ENCODE measurements around the gene LAMTOR2. TPM values are rescaled to one million over a fixed set of nuclear protein-coding genes. Genes with fewer than 3 reads are reported as not detected.

LAMTOR2 gene
- total RNA-seq, 1 donor from 2014 or later, result 61.0 TPM

GRCh38 chr1:156075775-156076204, 21.2 kb downstream of the LAMTOR2 start:
- H3K27ac Mint-ChIP-seq, result peak overlapping the region; percentile 75
- DNase-seq (ENCODE audit: low spot score, unreplicated experiment), result no peak
- no peaks in the 10 kb centered on the region for H3K9me3 Mint-ChIP-seq (ENCODE audit: low read depth)
- no peaks in the 10 kb centered on the region for H3K27me3 Mint-ChIP-seq
- no peak overlapping the region for H3K4me3 Mint-ChIP-seq (ENCODE audit: low read depth)
- H3K4me1 Mint-ChIP-seq (ENCODE audit: low read depth), result peaks cover 62% of the 10 kb centered on the region
- TF ChIP-seq, protein P1, sequence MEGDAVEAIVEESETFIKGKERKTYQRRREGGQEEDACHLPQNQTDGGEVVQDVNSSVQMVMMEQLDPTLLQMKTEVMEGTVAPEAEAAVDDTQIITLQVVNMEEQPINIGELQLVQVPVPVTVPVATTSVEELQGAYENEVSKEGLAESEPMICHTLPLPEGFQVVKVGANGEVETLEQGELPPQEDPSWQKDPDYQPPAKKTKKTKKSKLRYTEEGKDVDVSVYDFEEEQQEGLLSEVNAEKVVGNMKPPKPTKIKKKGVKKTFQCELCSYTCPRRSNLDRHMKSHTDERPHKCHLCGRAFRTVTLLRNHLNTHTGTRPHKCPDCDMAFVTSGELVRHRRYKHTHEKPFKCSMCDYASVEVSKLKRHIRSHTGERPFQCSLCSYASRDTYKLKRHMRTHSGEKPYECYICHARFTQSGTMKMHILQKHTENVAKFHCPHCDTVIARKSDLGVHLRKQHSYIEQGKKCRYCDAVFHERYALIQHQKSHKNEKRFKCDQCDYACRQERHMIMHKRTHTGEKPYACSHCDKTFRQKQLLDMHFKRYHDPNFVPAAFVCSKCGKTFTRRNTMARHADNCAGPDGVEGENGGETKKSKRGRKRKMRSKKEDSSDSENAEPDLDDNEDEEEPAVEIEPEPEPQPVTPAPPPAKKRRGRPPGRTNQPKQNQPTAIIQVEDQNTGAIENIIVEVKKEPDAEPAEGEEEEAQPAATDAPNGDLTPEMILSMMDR (IDR thresholded peaks at IDR 0.05; ENCODE audit: unreplicated experiment), result no peak
- peaks cover 38% of the 10 kb centered on the region for H3K36me3 Mint-ChIP-seq (ENCODE audit: insufficient read depth)

DNA sequence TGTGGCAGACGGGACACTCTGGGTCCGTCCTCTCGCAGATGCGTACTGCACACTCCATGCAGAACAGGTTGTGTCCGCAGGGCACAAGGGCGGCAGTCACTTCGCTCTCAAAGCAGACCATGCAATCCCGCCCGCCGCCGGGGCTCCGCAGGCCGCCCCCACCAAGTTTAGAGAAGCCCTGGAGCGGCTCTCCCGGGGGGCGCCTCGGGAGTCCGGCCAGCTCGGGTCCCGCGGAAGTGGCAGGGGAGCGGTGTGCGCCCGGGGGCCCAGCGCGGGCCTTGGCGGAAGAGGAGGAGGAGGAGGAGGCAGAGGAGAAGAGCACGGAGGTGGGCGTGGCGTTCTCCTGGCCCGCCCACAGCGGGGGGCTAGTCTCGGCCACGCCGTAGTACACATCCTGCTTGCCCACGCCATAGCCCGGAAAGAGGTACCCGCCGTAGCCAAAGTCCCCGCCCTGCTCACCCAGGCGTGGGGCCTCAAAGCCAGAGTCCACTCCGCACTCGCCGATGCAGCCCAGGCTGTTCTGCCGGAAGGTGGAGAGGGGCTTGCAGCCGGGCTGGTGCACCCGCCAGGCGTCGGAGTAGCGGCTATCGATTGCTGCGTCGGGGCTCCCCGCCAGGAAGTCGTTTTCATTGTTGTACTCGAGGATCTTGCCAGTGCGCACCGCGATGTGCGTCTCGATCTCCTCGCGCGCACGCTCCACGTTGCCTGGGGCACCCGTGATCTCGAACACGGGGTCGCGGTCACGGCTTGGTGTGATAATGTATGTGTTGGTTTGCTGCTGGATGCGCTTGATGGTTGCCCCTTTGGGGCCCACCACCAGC, 22.2 kb downstream of the LAMTOR2 start:
- TF ChIP-seq, protein P1 (IDR thresholded peaks at IDR 0.05; ENCODE audit: unreplicated experiment), result no peak
- DNase-seq (ENCODE audit: low spot score, unreplicated experiment), result no peak
- no peaks in the 10 kb centered on the region for H3K9me3 Mint-ChIP-seq (ENCODE audit: low read depth)
- peaks cover 38% of the 10 kb centered on the region for H3K36me3 Mint-ChIP-seq (ENCODE audit: insufficient read depth)
- no peaks in the 10 kb centered on the region for H3K27me3 Mint-ChIP-seq
- H3K4me1 Mint-ChIP-seq (ENCODE audit: low read depth), result peaks cover 62% of the 10 kb centered on the region
- peak overlapping the region; percentile 99 for H3K4me3 Mint-ChIP-seq (ENCODE audit: low read depth)
- H3K27ac Mint-ChIP-seq, result peak overlapping the region; percentile 63

DNA sequence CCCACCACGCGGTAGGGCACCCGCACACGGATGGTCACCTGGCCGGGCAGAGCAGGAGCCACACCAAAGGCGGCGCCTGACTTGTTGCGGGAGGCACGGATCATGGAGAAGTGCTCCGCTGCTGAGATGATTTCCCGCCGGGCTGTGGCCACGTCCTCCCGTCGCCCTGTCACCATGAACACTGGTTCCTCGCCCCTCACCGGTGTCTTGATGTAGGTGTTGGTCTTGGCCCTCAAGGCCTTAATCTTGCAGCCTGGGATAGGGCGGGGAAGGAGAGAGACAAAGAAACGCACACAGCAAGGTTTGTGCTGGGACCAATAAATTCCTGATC, 22.8 kb downstream of the LAMTOR2 start:
- no peak for DNase-seq (ENCODE audit: low spot score, unreplicated experiment)
- Mint-ChIP-seq H3K36me3 (ENCODE audit: insufficient read depth) (peaks cover 38% of the 10 kb centered on the region), H3K9me3 (ENCODE audit: low read depth) (no peaks in the 10 kb centered on the region), H3K4me1 (ENCODE audit: low read depth) (peaks cover 62% of the 10 kb centered on the region), H3K27ac (peak overlapping the region; percentile 63), H3K27me3 (no peaks in the 10 kb centered on the region), H3K4me3 (ENCODE audit: low read depth) (peak overlapping the region; percentile 99)
- TF ChIP-seq, protein P1 (IDR thresholded peaks at IDR 0.05; ENCODE audit: unreplicated experiment), result no peak

- H3K27ac Mint-ChIP-seq, result peak overlapping the region; percentile 63
- TF ChIP-seq, protein P1 (IDR thresholded peaks at IDR 0.05; ENCODE audit: unreplicated experiment), result no peak
- H3K4me1 Mint-ChIP-seq (ENCODE audit: low read depth), result peaks cover 62% of the 10 kb centered on the region
- H3K36me3 Mint-ChIP-seq (ENCODE audit: insufficient read depth), result peaks cover 36% of the 10 kb centered on the region
- H3K9me3 Mint-ChIP-seq (ENCODE audit: low read depth), result no peaks in the 10 kb centered on the region
- H3K4me3 Mint-ChIP-seq (ENCODE audit: low read depth), result peak overlapping the region; percentile 99
- H3K27me3 Mint-ChIP-seq, result no peaks in the 10 kb centered on the region
- DNase-seq (ENCODE audit: low spot score, unreplicated experiment), result no peak
Observed at GRCh38 chr1:156078728-156079127, 24.1 kb downstream of the LAMTOR2 start.

GRCh38 chr1:156079762-156080161, 25.2 kb downstream of the LAMTOR2 start:
- no peaks in the 10 kb centered on the region for H3K9me3 Mint-ChIP-seq (ENCODE audit: low read depth)
- peaks cover 65% of the 10 kb centered on the region for H3K4me1 Mint-ChIP-seq (ENCODE audit: low read depth)
- DNase-seq (ENCODE audit: low spot score, unreplicated experiment), result no peak
- H3K27ac Mint-ChIP-seq, result peak overlapping the region; percentile 98
- TF ChIP-seq, protein P1 (IDR thresholded peaks at IDR 0.05; ENCODE audit: unreplicated experiment), result no peak
- H3K36me3 Mint-ChIP-seq (ENCODE audit: insufficient read depth), result peaks cover 34% of the 10 kb centered on the region
- peak overlapping the region; percentile 99 for H3K4me3 Mint-ChIP-seq (ENCODE audit: low read depth)
- no peaks in the 10 kb centered on the region for H3K27me3 Mint-ChIP-seq

All from progenitor cell of endocrine pancreas (in vitro differentiated cells).